Peyer's patch (tissue), 4 donors: Measurements from ENCODE around the gene PCED1B. TPM values are rescaled to one million over a fixed set of nuclear protein-coding genes. Genes with fewer than 3 reads are reported as not detected.

Experiments used
- DNase-seq, 3 donors: peaks; one replicate each; pipeline ENCODE4 v3.0.0-alpha.2; 2017 to 2019
- H3K27ac ChIP-seq, 4 donors: fragments of 200-600 bp; sonication (generic); one replicate each; pipeline ENCODE4 v1.5.1; 2016 to 2019
- H3K27me3 ChIP-seq, 2 donors: fragments of 200-600 bp; sonication (generic); one replicate each; pipeline ENCODE4 v1.5.1; 2019
- H3K36me3 ChIP-seq, 3 donors: fragments of 200-600 bp; sonication (generic); one replicate each; pipeline ENCODE4 v1.5.1; 2016 to 2019
- H3K4me1 ChIP-seq, 4 donors: fragments of 200-600 bp; sonication (generic); one replicate each; pipeline ENCODE4 v1.5.1; 2016 to 2019
- H3K4me3 ChIP-seq, 4 donors: fragments of 200-600 bp; sonication (generic); 1 replicate in 3 of 4; 2 replicates in 1 of 4; pipeline ENCODE4 v1.5.1; 2016 to 2019; ENCODE audit warnings: mild to moderate bottlenecking in 1 of 4
- H3K9me3 ChIP-seq, 4 donors: fragments of 200-600 bp; sonication (generic); one replicate each; pipeline ENCODE4 v1.5.1; 2016 to 2019; ENCODE audit warnings: mild to moderate bottlenecking in 1 of 4
- POLR2A ChIP-seq, 2 donors: fragments of 450-650 bp; IDR thresholded peaks; one replicate each; pipeline ENCODE4 v1.5.1; 2017; ENCODE audit warnings: antibody characterized with exemption in 2 of 2, mild to moderate bottlenecking in 2 of 2, moderate library complexity in 2 of 2
- total RNA-seq, 4 donors: library from RNA; depleted of rRNA; stranded (reverse); fragments of >200 nt; gene quantifications; one replicate each; pipeline ENCODE4 v1.1.0, GENCODE V29; 2016
- TF ChIP-seq, protein P1 (sequence below), 6 experiments: fragments of 450-650 bp in 4 of 6; fragments of 200-600 bp in 2 of 6; sonication (generic) in 1 of 6; IDR thresholded peaks; one replicate each; pipeline ENCODE4 v1.5.1; 2017 to 2019; ENCODE audit warnings: antibody characterized with exemption in 6 of 6, mild to moderate bottlenecking in 3 of 6, moderate library complexity in 1 of 6

PCED1B gene
- total RNA-seq, 4 donors from 2014 or later: 1.9 to 11.6 (median 2.3) TPM; not detected in 1

DNA sequence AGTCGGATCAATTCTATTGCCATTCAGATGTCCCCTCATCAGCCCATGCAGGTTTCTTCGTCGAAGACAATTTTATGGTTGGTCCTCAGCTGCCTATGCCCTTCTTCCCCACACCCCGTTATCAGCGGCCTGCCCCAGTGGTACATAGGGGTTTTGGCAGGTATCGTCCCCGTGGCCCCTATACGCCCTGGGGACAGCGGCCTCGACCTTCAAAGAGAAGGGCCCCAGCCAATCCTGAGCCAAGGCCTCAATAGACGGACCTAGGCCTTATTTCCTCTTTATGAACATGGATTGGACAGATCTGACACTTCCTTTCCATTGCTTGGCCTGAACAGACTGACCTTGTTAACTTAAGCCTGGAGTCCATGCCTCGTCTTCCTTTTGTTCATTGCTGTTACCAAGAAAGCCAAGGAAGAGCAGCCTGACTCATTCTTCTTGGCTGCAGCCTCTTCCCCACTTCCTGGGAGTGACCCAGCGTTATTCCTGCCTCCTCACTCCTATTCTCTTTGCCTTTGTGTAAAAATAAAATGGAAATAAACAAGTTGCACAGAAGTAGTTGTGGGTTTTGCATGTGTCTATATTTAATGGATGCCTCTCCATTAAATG is 156.8 kb downstream of the PCED1B start:
- Histone ChIP-seq H3K4me3 (no peak overlapping the region), H3K27ac (no peak overlapping the region), H3K4me1 (no peaks in the 10 kb centered on the region), H3K27me3 (no peaks in the 10 kb centered on the region), H3K9me3 (no peaks in the 10 kb centered on the region), H3K36me3 (no peaks in the 10 kb centered on the region)
- DNase-seq: no peak
- TF ChIP-seq, protein P1, sequence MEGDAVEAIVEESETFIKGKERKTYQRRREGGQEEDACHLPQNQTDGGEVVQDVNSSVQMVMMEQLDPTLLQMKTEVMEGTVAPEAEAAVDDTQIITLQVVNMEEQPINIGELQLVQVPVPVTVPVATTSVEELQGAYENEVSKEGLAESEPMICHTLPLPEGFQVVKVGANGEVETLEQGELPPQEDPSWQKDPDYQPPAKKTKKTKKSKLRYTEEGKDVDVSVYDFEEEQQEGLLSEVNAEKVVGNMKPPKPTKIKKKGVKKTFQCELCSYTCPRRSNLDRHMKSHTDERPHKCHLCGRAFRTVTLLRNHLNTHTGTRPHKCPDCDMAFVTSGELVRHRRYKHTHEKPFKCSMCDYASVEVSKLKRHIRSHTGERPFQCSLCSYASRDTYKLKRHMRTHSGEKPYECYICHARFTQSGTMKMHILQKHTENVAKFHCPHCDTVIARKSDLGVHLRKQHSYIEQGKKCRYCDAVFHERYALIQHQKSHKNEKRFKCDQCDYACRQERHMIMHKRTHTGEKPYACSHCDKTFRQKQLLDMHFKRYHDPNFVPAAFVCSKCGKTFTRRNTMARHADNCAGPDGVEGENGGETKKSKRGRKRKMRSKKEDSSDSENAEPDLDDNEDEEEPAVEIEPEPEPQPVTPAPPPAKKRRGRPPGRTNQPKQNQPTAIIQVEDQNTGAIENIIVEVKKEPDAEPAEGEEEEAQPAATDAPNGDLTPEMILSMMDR (IDR thresholded peaks at IDR 0.05): no peak
- TF ChIP-seq POLR2A (IDR thresholded peaks at IDR 0.05): no peak

DNA sequence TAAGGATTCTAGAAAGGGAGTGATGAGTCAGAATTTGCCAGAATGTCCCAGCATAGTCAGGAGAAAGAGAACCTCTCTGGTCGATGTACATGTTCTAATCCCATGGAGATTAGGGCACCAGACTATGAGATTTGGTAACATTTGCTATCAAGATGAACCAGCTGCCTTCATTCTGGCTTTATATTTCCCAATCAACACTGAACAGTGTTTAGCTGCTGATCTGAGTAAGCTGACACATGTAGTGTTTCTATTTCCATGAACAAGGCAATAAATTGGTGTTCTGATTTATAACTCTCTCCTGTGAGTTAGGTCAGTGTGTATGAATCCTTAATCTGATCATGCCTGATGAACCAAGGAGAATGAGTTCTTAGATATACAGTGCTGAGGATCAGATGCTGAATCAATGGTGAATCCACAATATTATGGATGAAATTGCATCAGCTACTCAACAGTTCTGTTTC is 158.4 kb downstream of the PCED1B start:
- DNase-seq: no peak
- Histone ChIP-seq H3K9me3 (no peaks in the 10 kb centered on the region), H3K27me3 (no peaks in the 10 kb centered on the region), H3K4me1 (no peaks in the 10 kb centered on the region), H3K36me3 (no peaks in the 10 kb centered on the region), H3K4me3 (no peak overlapping the region), H3K27ac (no peak overlapping the region)
- TF ChIP-seq, protein P1 (IDR thresholded peaks at IDR 0.05): no peak
- no peak for TF ChIP-seq POLR2A (IDR thresholded peaks at IDR 0.05)

DNA sequence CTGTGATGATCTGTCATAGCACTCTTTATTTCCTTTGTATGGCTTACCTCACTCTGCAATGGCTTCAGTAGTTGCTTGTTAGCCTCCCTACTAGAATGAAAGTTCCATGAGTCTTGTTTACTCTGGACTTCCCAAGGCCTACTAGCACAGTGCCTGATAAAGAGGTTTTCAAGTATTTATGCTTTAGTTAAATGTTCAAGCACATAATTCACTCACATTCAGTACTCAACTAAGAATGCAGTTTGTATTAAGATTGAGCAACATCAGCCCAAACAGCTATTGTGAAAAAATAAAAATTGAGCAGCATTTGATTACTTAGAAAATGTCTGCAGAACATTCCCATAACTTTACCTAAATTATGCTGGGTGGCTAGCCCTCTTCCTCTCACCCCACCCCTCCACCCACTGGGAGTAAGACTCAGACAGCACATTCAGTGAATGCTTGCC is 159.3 kb downstream of the PCED1B start:
- Histone ChIP-seq H3K27ac (no peak overlapping the region), H3K4me3 (no peak overlapping the region), H3K27me3 (no peaks in the 10 kb centered on the region), H3K36me3 (no peaks in the 10 kb centered on the region), H3K9me3 (no peaks in the 10 kb centered on the region), H3K4me1 (no peaks in the 10 kb centered on the region)
- no peak for TF ChIP-seq POLR2A (IDR thresholded peaks at IDR 0.05)
- TF ChIP-seq, protein P1 (IDR thresholded peaks at IDR 0.05): no peak
- DNase-seq: no peak

DNA sequence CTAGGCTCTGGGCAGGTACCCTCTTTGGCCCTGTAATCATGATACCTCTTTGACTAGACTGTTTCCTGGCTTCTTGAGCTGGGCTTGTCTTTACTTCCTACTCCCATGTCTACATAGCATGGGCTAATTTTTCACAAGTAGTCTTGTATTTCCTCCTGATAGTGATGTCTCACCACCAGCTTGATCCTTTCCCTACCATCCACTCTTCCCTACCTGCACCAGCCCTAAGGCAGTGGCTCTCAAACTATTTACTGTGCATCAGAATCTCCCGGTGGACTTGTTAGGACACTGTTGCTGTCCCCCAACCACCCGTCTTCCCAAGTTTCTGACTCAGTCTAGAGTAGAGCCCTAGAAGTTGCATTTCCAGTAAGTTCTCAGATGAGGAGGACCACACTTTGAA is 163.0 kb downstream of the PCED1B start:
- TF ChIP-seq, protein P1 (IDR thresholded peaks at IDR 0.05): no peak
- no peak for TF ChIP-seq POLR2A (IDR thresholded peaks at IDR 0.05)
- Histone ChIP-seq H3K27ac (no peak overlapping the region), H3K36me3 (no peaks in the 10 kb centered on the region), H3K4me1 (no peaks in the 10 kb centered on the region), H3K9me3 (no peaks in the 10 kb centered on the region), H3K27me3 (no peaks in the 10 kb centered on the region), H3K4me3 (no peak overlapping the region)
- no peak for DNase-seq

DNA sequence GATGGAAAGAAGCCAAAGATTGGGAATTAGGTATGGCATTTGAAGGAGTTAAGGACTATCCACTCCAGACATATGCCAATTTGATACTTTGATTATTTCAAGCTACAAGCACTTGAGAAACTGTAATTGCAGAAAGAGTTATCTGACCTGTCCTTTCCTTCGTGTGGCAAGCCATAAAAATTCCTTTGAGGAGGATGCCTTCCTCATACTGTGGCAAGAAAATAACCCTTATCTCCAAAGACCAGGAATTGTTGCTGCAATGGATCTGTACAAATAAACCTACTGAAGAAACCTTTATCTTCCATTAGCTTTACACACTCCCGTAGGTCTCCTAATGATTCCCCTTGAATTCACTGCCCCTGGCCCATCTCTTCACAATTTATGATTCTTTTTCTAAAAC is 165.4 kb downstream of the PCED1B start:
- no peak for TF ChIP-seq POLR2A (IDR thresholded peaks at IDR 0.05)
- TF ChIP-seq, protein P1 (IDR thresholded peaks at IDR 0.05): no peak
- H3K27ac ChIP-seq: no peak overlapping the region
- H3K4me1 ChIP-seq: no peaks in the 10 kb centered on the region
- no peak overlapping the region for H3K4me3 ChIP-seq
- no peaks in the 10 kb centered on the region for H3K36me3 ChIP-seq
- DNase-seq: no peak
- no peaks in the 10 kb centered on the region for H3K9me3 ChIP-seq
- no peaks in the 10 kb centered on the region for H3K27me3 ChIP-seq
